ENCODE measurements around the gene SLC39A13.

DNA sequence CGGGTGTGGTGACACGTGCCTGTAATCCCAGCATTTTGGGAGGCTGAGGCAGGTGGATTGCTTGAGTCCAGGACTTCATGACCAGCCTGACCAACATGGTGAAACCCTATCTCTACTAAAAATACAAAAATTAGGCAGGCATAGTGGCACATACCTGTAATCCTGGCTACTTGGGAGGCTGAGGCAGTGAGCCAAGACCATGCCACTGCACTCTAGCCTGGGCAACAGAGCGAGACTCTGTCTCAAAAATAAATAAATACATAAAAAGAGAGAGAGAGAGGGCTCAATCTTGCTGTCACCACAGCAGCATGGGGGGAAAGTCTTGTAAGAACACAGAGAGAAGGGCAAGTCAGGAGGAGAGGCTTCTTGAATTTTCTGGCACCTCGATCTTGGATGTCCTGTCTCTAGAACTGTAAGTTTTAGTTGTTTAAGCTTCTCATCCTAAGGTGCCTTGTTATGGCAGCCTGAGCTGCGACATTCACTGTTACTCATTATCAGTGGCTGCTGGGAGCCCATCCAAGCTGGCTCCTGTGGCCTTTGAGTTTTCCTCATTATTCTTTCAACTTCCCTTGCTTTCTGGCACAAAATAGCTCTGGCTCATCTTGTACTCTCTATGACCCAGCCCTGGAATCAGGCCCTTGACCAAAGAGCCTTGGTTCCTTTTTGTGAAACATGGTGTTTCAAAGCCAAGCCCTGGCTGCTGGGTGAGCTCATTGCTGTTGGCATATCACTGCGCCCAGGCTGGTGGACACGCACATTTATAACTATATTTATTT lies 25.8 kb downstream of the SLC39A13 start:
- TF ChIP-seq EZH2 (IDR thresholded peaks at IDR 0.05; ENCODE audit: low read length, unreplicated experiment) (no peak), EZH2phosphoT487 (IDR thresholded peaks at IDR 0.05; ENCODE audit: borderline replicate concordance, low read length) (no peak)
- TF ChIP-seq, protein P1, sequence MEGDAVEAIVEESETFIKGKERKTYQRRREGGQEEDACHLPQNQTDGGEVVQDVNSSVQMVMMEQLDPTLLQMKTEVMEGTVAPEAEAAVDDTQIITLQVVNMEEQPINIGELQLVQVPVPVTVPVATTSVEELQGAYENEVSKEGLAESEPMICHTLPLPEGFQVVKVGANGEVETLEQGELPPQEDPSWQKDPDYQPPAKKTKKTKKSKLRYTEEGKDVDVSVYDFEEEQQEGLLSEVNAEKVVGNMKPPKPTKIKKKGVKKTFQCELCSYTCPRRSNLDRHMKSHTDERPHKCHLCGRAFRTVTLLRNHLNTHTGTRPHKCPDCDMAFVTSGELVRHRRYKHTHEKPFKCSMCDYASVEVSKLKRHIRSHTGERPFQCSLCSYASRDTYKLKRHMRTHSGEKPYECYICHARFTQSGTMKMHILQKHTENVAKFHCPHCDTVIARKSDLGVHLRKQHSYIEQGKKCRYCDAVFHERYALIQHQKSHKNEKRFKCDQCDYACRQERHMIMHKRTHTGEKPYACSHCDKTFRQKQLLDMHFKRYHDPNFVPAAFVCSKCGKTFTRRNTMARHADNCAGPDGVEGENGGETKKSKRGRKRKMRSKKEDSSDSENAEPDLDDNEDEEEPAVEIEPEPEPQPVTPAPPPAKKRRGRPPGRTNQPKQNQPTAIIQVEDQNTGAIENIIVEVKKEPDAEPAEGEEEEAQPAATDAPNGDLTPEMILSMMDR (conservative IDR thresholded peaks at IDR 0.05; ENCODE audit: low read depth, low read length), result no peak
